Pancreas (tissue), 10 donors: Measurements from ENCODE around the gene MYOG. TPM values are rescaled to one million over a fixed set of nuclear protein-coding genes. Genes with fewer than 3 reads are reported as not detected.

Experiments
- ATAC-seq, 4 donors: fragments of 200-7000 bp; cut with Tn5 transposase; one replicate each; pipeline versions ENCODE4 v1.8.0 to v1.9.1; 2020; ENCODE audit warnings: mild to moderate bottlenecking in 4 of 4, moderate library complexity in 4 of 4
- DNase-seq, 6 donors: peaks; one replicate each; pipeline ENCODE4 v3.0.0-alpha.2; 2020
- FAIRE-seq: peaks from 2 replicates; lab custom pipeline; 2012; peaks lifted over from hg19 to GRCh38; lab: Jason Lieb, UNC
- H3K27ac ChIP-seq, 4 donors: fragments of 200-600 bp; sonication (generic); 1 replicate in 3 of 4; 2 replicates in 1 of 4; pipeline versions ENCODE4 v1.5.0 to v1.8.0; 2020
- H3K27me3 ChIP-seq, 4 donors: fragments of 200-600 bp; one replicate each; pipeline ENCODE4 v1.8.0; 2021
- H3K36me3 ChIP-seq, 3 donors: fragments of 200-600 bp; sonication (generic) in 1 of 3; one replicate each; pipeline versions ENCODE4 v1.5.0 to v1.8.0; 2020 to 2021
- H3K4me1 ChIP-seq, 3 donors: fragments of 200-600 bp; one replicate each; pipeline ENCODE4 v1.8.0; 2021
- H3K4me3 ChIP-seq, 4 donors: fragments of 200-600 bp; sonication (generic) in 2 of 4; one replicate each; pipeline versions ENCODE4 v1.5.0 to v1.8.0; 2020 to 2021
- H3K9me3 ChIP-seq, 4 donors: fragments of 200-600 bp; one replicate each; pipeline ENCODE4 v1.8.0; 2021
- CTCF ChIP-seq, 4 donors: fragments of 200-600 bp; sonication (generic) in 3 of 4; IDR thresholded peaks; one replicate each; pipeline versions ENCODE4 v1.5.0 to v1.8.0; 2021; ENCODE audit warnings: antibody characterized with exemption in 4 of 4
- WGBS, 2 donors: extraction: QIAGEN DNeasy Blood & Tissue Kit; methylation state at CpG; one replicate each; pipeline ENCODE4 v1.1.7; 2013; 5-methylcytosine and 5-hydroxymethylcytosine counted together
- intact Hi-C, 3 donors: fragments of 100-400 bp; cut with DNase I; formaldehyde crosslinking; loops; one replicate each; pipeline versions ENCODE4 v1.11.1 to v1.14.2; 2022
- polyA plus RNA-seq, 2 donors: library from polyadenylated mRNA; stranded (reverse); fragments of 200-250 nt; gene quantifications; one replicate each; pipeline ENCODE4 v1.2.3, GENCODE V29; 2013
- total RNA-seq, 6 donors: library from RNA; stranded (reverse); fragmentation: NEBNext Ultra II Directional in 4 of 6; extraction: Animal tissue kit (Norgen Biotek cat#: 25700) in 4 of 6; gene quantifications; one replicate each; pipeline versions ENCODE4 v1.2.1 to v1.2.4, GENCODE V29; 2021 to 2023
- donor health status: healthy with polysubstance abuse.
- donor health status: DM: no; HTN: no; CAD: no; lungs with moderate emphysema.
- donor health status: DM: no; HTN: no; CAD: no.
- donor health status: control.
- donor health status: control.
- donor health status: Bipolar disorder and iron deficiency.
- donor health status: DM: yes; HTN: yes; CAD: no.
- donor health status: DM: no; HTN: no; CAD: no.
- donor health status: DM: no; HTN: no; CAD: no.
- donor health status: DM: yes; HTN: yes; CAD: no.

MYOG gene
- total and polyA plus RNA-seq, 8 donors: 0.07 TPM; not detected in 7

GRCh38 chr1:203126866-203127665 is 41.3 kb upstream of the MYOG start:
- no peaks in the 10 kb centered on the region for H3K27me3 ChIP-seq
- intact Hi-C loops: no loop called here
- peak in 1 of 6 donors; percentile 16 for DNase-seq
- H3K4me3 ChIP-seq: peak overlapping the region in 3 of 4 donors; percentile 35 to 48 (median 38)
- ATAC-seq: peak in 3 of 4 donors; percentile 10 to 22 (median 21)
- TF ChIP-seq CTCF (IDR thresholded peaks at IDR 0.05): no peak
- H3K27ac ChIP-seq: peak overlapping the region; percentile 23 to 75 (median 56)
- WGBS, 2 donors: 18 to 23% methylated on average over 12 of the region's 12 CpGs
- peaks cover 8 to 11% (median 8%) of the 10 kb centered on the region in 3 donors for H3K4me1 ChIP-seq
- H3K36me3 ChIP-seq: no peaks in the 10 kb centered on the region
- FAIRE-seq: no peak
- H3K9me3 ChIP-seq: no peaks in the 10 kb centered on the region

GRCh38 chr1:203126151-203126865 is 40.5 kb upstream of the MYOG start:
- 27 to 41% methylated on average over 8 of the region's 8 CpGs for WGBS, 2 donors
- peak in 2 of 4 donors; percentile 7 to 12 for ATAC-seq
- peaks cover 8 to 11% (median 8%) of the 10 kb centered on the region in 3 donors for H3K4me1 ChIP-seq

GRCh38 chr1:203124546-203125317 is 38.9 kb upstream of the MYOG start:
- no peak for FAIRE-seq
- H3K27ac ChIP-seq: no peak overlapping the region
- no peak for ATAC-seq
- TF ChIP-seq CTCF (IDR thresholded peaks at IDR 0.05): no peak
- no peak overlapping the region for H3K4me3 ChIP-seq
- H3K4me1 ChIP-seq: peaks cover 8 to 11% (median 8%) of the 10 kb centered on the region in 3 donors
- peaks cover 0 to 3% (median 0%) of the 10 kb centered on the region in 4 donors for H3K27me3 ChIP-seq
- no peaks in the 10 kb centered on the region for H3K36me3 ChIP-seq
- intact Hi-C loops: loop anchor here in 2 of 3 donors (5.0 kb wide), 2 partner anchors 48 to 93 kb away; no protein-coding TSS in a partner anchor
- no peaks in the 10 kb centered on the region for H3K9me3 ChIP-seq
- WGBS, 2 donors: 37 to 53% methylated on average over 5 of the region's 5 CpGs
- no peak for DNase-seq

More at GRCh38 chr1:203126151-203126865, 40.5 kb upstream of the MYOG start:
- FAIRE-seq: no peak
- Histone ChIP-seq H3K36me3 (no peaks in the 10 kb centered on the region), H3K27me3 (no peaks in the 10 kb centered on the region), H3K9me3 (no peaks in the 10 kb centered on the region), H3K4me3 (no peak overlapping the region), H3K27ac (peak overlapping the region in 2 of 4 donors; percentile 5 to 69)
- peak in 1 of 4 donors; percentile 18 for TF ChIP-seq CTCF (IDR thresholded peaks at IDR 0.05)
- peak in 1 of 6 donors; percentile 10 for DNase-seq
- intact Hi-C loops: no loop called here

GRCh38 chr1:203124011-203124410 is 38.2 kb upstream of the MYOG start:
- Histone ChIP-seq H3K36me3 (no peaks in the 10 kb centered on the region), H3K27ac (no peak overlapping the region), H3K27me3 (peaks cover 0 to 6% (median 0%) of the 10 kb centered on the region in 4 donors), H3K4me3 (no peak overlapping the region), H3K9me3 (no peaks in the 10 kb centered on the region), H3K4me1 (peaks cover 8 to 11% (median 8%) of the 10 kb centered on the region in 3 donors)
- WGBS, 2 donors: 15 to 17% methylated on average over 5 of the region's 5 CpGs
- no peak for TF ChIP-seq CTCF (IDR thresholded peaks at IDR 0.05)
- no peak for ATAC-seq
- intact Hi-C loops: loop anchor here in 2 of 3 donors (5.0 kb wide), 2 partner anchors 48 to 93 kb away; no protein-coding TSS in a partner anchor
- FAIRE-seq: no peak
- DNase-seq: no peak
